Measurements from ENCODE around the gene ACKR2. TPM values are rescaled to one million over a fixed set of nuclear protein-coding genes. Genes with fewer than 3 reads are reported as not detected.

ACKR2 gene
- total RNA-seq, 2 donors from 2014 or later, result 0.55 to 1.9 TPM

- no peak for DNase-seq (ENCODE audit: low spot score)
These were observed 39.8 kb downstream of the ACKR2 start for GRCh38 chr3:42849017-42849416.

GRCh38 chr3:42850263-42850662, 41.0 kb downstream of the ACKR2 start:
- no peak for TF ChIP-seq POLR2AphosphoS5 (IDR thresholded peaks at IDR 0.05)
- intact Hi-C loops (cut with DNase I), result no loop called here
- DNase-seq (ENCODE audit: low spot score), result no peak
- H3K9me3 ChIP-seq, result no peaks in the 10 kb centered on the region
- H3K27ac ChIP-seq, result no peak overlapping the region
- no peaks in the 10 kb centered on the region for H3K4me1 ChIP-seq (replicated peaks)
- no peaks in the 10 kb centered on the region for H3K36me3 ChIP-seq
- H3K4me3 ChIP-seq, result no peak overlapping the region
- no peaks in the 10 kb centered on the region for H3K27me3 ChIP-seq (replicated peaks; ENCODE audit: insufficient read depth)
- WGBS, result 93% methylated on average over 3 of the region's 3 CpGs

More at GRCh38 chr3:42849017-42849416, 39.8 kb downstream of the ACKR2 start:
- no peaks in the 10 kb centered on the region for H3K4me1 ChIP-seq (replicated peaks)
- H3K27ac ChIP-seq, result no peak overlapping the region
- WGBS, result 95% methylated on average over 7 of the region's 7 CpGs
- intact Hi-C loops (cut with DNase I), result no loop called here
- no peaks in the 10 kb centered on the region for H3K27me3 ChIP-seq (replicated peaks; ENCODE audit: insufficient read depth)
- H3K4me3 ChIP-seq, result no peak overlapping the region
- H3K36me3 ChIP-seq, result no peaks in the 10 kb centered on the region
- TF ChIP-seq POLR2A (IDR thresholded peaks at IDR 0.05) (no peak), CTCF (IDR thresholded peaks at IDR 0.05) (no peak), POLR2AphosphoS5 (IDR thresholded peaks at IDR 0.05) (no peak)
- H3K9me3 ChIP-seq, result no peaks in the 10 kb centered on the region

GRCh38 chr3:42851228-42851834, 42.1 kb downstream of the ACKR2 start:
- 85% methylated on average over 6 of the region's 6 CpGs for WGBS
- no peak overlapping the region for H3K4me3 ChIP-seq
- TF ChIP-seq POLR2A (IDR thresholded peaks at IDR 0.05) (no peak), CTCF (IDR thresholded peaks at IDR 0.05) (no peak), POLR2AphosphoS5 (IDR thresholded peaks at IDR 0.05) (no peak)
- H3K9me3 ChIP-seq, result no peaks in the 10 kb centered on the region
- no peak for DNase-seq (ENCODE audit: low spot score)
- H3K4me1 ChIP-seq (replicated peaks), result no peaks in the 10 kb centered on the region
- no peak overlapping the region for H3K27ac ChIP-seq
- intact Hi-C loops (cut with DNase I), result no loop called here
- H3K27me3 ChIP-seq (replicated peaks; ENCODE audit: insufficient read depth), result no peaks in the 10 kb centered on the region
- H3K36me3 ChIP-seq, result no peaks in the 10 kb centered on the region

- intact Hi-C loops (cut with DNase I), result no loop called here
- no peaks in the 10 kb centered on the region for H3K4me1 ChIP-seq (replicated peaks)
- H3K27ac ChIP-seq, result no peak overlapping the region
- H3K27me3 ChIP-seq (replicated peaks; ENCODE audit: insufficient read depth), result no peaks in the 10 kb centered on the region
- WGBS, result 54% methylated on average over 2 of the region's 2 CpGs
- no peaks in the 10 kb centered on the region for H3K9me3 ChIP-seq
- H3K4me3 ChIP-seq, result no peak overlapping the region
- DNase-seq (ENCODE audit: low spot score), result no peak
- no peaks in the 10 kb centered on the region for H3K36me3 ChIP-seq
- TF ChIP-seq POLR2AphosphoS5 (IDR thresholded peaks at IDR 0.05), result no peak
- no peak for TF ChIP-seq CTCF (IDR thresholded peaks at IDR 0.05)
- TF ChIP-seq POLR2A (IDR thresholded peaks at IDR 0.05), result no peak
These were observed 43.2 kb downstream of the ACKR2 start for GRCh38 chr3:42852441-42852840.

GRCh38 chr3:42853056-42853455, 43.8 kb downstream of the ACKR2 start:
- Histone ChIP-seq H3K27ac (no peak overlapping the region), H3K36me3 (no peaks in the 10 kb centered on the region), H3K4me3 (no peak overlapping the region), H3K4me1 (replicated peaks) (no peaks in the 10 kb centered on the region), H3K27me3 (replicated peaks; ENCODE audit: insufficient read depth) (no peaks in the 10 kb centered on the region), H3K9me3 (no peaks in the 10 kb centered on the region)
- no peak for TF ChIP-seq CTCF (IDR thresholded peaks at IDR 0.05)
- TF ChIP-seq POLR2AphosphoS5 (IDR thresholded peaks at IDR 0.05), result no peak
- TF ChIP-seq POLR2A (IDR thresholded peaks at IDR 0.05), result no peak
- DNase-seq (ENCODE audit: low spot score), result no peak
- 79% methylated on average over 1 of the region's 1 CpG for WGBS
- intact Hi-C loops (cut with DNase I), result no loop called here

All from prostate gland (tissue), 2 donors.